ENCODE results near the gene CLDN19.

CLDN19 gene

GRCh38 chr1:42739753-42740700 is at the start of gene CLDN19:
Gene CLDN19 (minus strand): TSS chr1:42740236. CDS start chr1:42740063, 173 bp downstream.
- no peak for DNase-seq

- no peak for DNase-seq
Measured at GRCh38 chr1:42788021-42788420, 48.0 kb upstream of the CLDN19 start.

GRCh38 chr1:42786097-42786496 is 46.1 kb upstream of the CLDN19 start:
- no peak for DNase-seq

- no peak for DNase-seq
Measured at GRCh38 chr1:42784946-42785693, 45.1 kb upstream of the CLDN19 start, which contains the start of gene TMEM269. Gene TMEM269 (plus strand): TSS chr1:42784991. CDS start chr1:42789894, 4,903 bp downstream.

GRCh38 chr1:42784547-42784945 is 44.5 kb upstream of the CLDN19 start:
- DNase-seq: no peak

GRCh38 chr1:42783092-42783491 is 43.1 kb upstream of the CLDN19 start:
- no peak for DNase-seq

GRCh38 chr1:42780176-42780575 is 40.1 kb upstream of the CLDN19 start:
- no peak for DNase-seq

- DNase-seq: no peak
Measured at GRCh38 chr1:42779725-42780124, 39.7 kb upstream of the CLDN19 start.

- no peak for DNase-seq
Measured at GRCh38 chr1:42777852-42778251, 37.8 kb upstream of the CLDN19 start.

- no peak for DNase-seq
Measured at GRCh38 chr1:42776502-42776901, 36.5 kb upstream of the CLDN19 start.

- DNase-seq: no peak
Measured at GRCh38 chr1:42774928-42775526, 35.0 kb upstream of the CLDN19 start.

- DNase-seq: no peak
Measured at GRCh38 chr1:42773420-42773819, 33.4 kb upstream of the CLDN19 start.

- no peak for DNase-seq
Measured at GRCh38 chr1:42769811-42770210, 29.8 kb upstream of the CLDN19 start.

GRCh38 chr1:42768172-42768571 is 28.1 kb upstream of the CLDN19 start:
- no peak for DNase-seq

GRCh38 chr1:42767510-42768000 is 27.5 kb upstream of the CLDN19 start:
- no peak for DNase-seq

- peak; percentile 97 for DNase-seq
Measured at GRCh38 chr1:42766741-42767509, 26.9 kb upstream of the CLDN19 start, which contains the start of the genes C1orf50 and P3H1. Gene C1orf50 (plus strand): TSS chr1:42767249. CDS start chr1:42767312, 63 bp downstream. Gene P3H1 (minus strand): TSS chr1:42767028. CDS start chr1:42766971, 57 bp downstream.

- peak; percentile 87 for DNase-seq
Measured at GRCh38 chr1:42765832-42766740, 26.1 kb upstream of the CLDN19 start.

GRCh38 chr1:42765269-42765668 is 25.2 kb upstream of the CLDN19 start:
- peak; percentile 54 for DNase-seq

- no peak for DNase-seq
Measured at GRCh38 chr1:42762269-42762668, 22.2 kb upstream of the CLDN19 start.

- DNase-seq: no peak
Measured at GRCh38 chr1:42761567-42761966, 21.5 kb upstream of the CLDN19 start.

GRCh38 chr1:42759114-42759513 is 19.1 kb upstream of the CLDN19 start:
- no peak for DNase-seq
